DMS153 treated with DMSO at 0.1 percent for 48 hours (cell line): ENCODE data around the gene RITA1.

Experiments
- DNase-seq: peaks from one replicate; lab custom pipeline; 2025; ENCODE audit not compliant: unreplicated experiment; lab: John Stamatoyannopoulos, UW

Gene RITA1

GRCh38 chr12:113227686-113228391 is 42.3 kb downstream of the RITA1 start:
- DNase-seq = no peak

- no peak for DNase-seq
Observed at GRCh38 chr12:113228394-113229028, 43.0 kb downstream of the RITA1 start.

GRCh38 chr12:113230315-113231234 is 45.1 kb downstream of the RITA1 start:
- no peak for DNase-seq

GRCh38 chr12:113231235-113232088 is 45.9 kb downstream of the RITA1 start:
- DNase-seq = no peak

- DNase-seq = no peak
Observed at GRCh38 chr12:113232089-113232839, 46.7 kb downstream of the RITA1 start.

- DNase-seq = peak; percentile 66
Observed at GRCh38 chr12:113232840-113233585, 47.5 kb downstream of the RITA1 start.

- no peak for DNase-seq
Observed at GRCh38 chr12:113233967-113234366, 48.4 kb downstream of the RITA1 start.

GRCh38 chr12:113234483-113234882 is 49.0 kb downstream of the RITA1 start:
- no peak for DNase-seq

GRCh38 chr12:113235976-113236375 is 50.5 kb downstream of the RITA1 start:
- no peak for DNase-seq

- no peak for DNase-seq
Observed at GRCh38 chr12:113236539-113237399, 51.2 kb downstream of the RITA1 start.

DNA sequence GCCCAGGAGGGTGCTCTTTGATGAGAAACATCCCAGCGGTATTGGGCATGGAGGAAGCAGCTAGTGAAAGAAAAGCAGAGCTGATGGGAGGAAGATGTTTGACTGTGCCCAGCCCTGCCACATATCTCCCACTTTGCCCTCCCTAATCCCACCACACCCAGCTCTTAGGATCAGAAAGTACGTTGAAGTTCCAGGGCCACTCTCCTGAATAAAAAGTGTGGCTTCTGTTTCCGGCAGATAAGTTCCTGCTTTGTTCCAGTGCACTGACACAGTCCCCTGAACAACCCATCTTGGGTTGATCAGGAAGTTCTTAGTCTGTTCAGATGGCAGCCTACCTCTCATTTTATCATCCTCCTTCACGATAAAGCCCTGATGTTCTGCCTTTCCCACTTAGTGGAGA is 52.2 kb downstream of the RITA1 start:
- DNase-seq = no peak

DNA sequence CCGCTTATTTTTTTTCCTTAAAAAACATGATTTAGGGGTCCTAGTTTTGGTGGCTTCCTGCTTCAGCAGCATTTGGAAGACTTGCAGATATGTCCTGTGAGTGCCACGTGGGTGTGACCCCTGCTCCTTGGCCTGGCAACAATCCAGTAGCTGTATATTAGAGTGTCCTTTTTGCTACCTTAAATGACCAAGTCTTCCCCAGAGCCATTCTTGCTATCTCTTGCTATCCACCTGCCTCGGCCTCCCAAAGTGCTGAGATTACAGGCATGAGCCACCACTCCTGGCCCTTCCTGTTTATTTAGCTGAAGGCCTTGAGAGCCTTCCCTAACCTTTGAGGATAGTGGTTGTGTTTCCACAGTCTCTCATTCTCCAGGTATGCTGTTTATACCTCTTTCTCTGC is 52.8 kb downstream of the RITA1 start:
- DNase-seq = no peak

DNA sequence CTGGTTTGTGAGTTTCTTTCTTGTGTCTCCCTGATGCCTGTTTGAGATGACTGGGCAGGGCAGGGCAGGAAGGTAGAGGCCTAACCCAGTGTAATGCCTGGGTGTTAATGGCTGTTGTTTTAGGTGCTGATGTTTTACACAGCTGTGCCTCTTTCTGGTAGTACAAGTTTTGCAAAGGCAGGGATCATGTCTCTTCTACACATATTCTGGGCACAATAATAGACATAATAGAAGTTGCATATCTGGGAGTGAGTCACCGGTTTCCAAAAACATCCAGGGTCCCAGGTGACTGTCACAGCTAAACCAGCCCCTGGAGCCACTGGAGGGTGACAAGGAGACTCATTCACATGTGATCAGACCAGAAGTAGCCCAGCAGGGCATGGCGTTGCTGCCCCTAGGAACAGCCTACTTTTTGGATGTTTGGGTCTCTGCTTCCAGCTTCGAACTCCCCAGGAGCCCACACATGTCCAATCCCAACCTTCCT is 53.8 kb downstream of the RITA1 start:
- DNase-seq = no peak

- DNase-seq = no peak
Observed at GRCh38 chr12:113239811-113240331, 54.4 kb downstream of the RITA1 start.

DNA sequence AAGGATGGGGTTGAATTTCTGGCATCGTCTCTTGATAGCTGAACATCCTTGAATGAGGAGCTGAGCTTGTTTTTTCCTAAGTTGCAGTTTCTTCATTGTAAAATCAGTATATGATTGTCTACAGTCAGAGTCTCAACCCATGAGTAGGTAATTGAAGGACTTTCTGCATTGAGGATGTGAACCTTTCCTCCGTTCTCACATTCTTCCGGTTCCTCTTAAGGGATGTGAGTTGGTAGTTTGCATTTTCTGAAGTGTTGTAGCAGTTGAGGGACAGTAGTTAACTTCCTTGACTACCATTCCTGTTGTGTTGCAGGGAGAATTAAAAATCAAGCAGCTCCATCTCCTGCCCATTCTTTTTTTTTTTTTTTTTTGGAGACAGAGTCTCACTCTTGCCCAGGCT is 54.9 kb downstream of the RITA1 start:
- DNase-seq = no peak

DNA sequence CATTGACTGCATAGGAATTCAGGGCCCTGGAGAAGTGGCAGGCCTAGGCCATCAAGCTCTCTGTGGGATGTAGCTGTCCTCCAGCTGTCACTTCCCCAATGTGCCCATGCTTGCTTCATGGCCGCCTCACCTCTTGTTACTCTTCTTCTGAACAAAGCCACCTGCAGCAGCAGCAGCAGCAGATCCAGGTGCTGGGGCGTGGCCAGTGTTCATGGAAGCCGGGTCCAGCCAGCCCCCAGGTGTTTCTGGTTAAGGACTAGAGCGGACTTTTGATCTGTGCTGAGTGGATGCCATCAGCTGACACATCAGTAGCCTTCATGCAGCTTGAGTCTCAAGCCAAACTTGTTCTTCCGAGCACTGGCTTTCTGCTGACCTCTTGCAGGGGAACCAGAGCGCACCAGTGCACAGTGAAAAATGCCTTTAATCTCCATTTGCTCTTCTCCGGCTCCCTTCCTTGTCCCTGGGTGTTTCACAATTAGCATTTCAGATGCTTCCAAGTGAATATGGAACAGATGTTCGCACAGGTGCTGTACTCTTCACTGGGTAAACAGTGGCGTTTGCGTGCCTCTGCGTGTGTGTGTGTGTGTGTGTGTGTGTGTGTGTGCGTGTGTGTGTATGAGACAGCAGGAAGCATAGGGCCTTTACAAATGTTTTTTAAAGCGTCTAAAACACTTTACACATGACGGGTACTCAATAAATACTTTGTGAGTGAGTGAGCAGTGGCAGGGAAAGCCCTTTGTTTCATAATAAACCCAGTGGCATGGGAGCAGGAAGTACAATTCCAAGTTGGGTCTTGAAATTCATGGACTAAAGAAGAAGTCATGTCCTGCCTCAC is 55.9 kb downstream of the RITA1 start:
- peak; percentile 91 for DNase-seq
